Hair follicle dermal papilla cell (primary cell): ENCODE results near the gene ESR1. TPM values are rescaled to one million over a fixed set of nuclear protein-coding genes. Genes with fewer than 3 reads are reported as not detected.

ENCODE experiments used
- total RNA-seq: library from RNA; depleted of rRNA; stranded (reverse); fragments of >200 nt; gene quantifications from 2 replicates; pipeline ENCODE4 v1.2.3, GENCODE V29; 2012

Gene ESR1
- 4.0 and 4.1 TPM in 2 replicates for total RNA-seq

DNA sequence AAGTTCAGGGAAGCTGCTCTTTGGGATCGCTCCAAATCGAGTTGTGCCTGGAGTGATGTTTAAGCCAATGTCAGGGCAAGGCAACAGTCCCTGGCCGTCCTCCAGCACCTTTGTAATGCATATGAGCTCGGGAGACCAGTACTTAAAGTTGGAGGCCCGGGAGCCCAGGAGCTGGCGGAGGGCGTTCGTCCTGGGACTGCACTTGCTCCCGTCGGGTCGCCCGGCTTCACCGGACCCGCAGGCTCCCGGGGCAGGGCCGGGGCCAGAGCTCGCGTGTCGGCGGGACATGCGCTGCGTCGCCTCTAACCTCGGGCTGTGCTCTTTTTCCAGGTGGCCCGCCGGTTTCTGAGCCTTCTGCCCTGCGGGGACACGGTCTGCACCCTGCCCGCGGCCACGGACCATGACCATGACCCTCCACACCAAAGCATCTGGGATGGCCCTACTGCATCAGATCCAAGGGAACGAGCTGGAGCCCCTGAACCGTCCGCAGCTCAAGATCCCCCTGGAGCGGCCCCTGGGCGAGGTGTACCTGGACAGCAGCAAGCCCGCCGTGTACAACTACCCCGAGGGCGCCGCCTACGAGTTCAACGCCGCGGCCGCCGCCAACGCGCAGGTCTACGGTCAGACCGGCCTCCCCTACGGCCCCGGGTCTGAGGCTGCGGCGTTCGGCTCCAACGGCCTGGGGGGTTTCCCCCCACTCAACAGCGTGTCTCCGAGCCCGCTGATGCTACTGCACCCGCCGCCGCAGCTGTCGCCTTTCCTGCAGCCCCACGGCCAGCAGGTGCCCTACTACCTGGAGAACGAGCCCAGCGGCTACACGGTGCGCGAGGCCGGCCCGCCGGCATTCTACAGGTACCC is at the start of gene ESR1:
Gene ESR1 (plus strand): TSS at position 170 of the 858 bp plus-strand sequence. CDS start 231 bp downstream, at position 401.

